HG03342 (cell line): ENCODE data around the gene TAMALIN.

Source experiments
- ATAC-seq: cut with Tn5 transposase; IDR thresholded peaks from one replicate; pipeline ENCODE4 v1.9.1; 2021; ENCODE audit warnings: mild to moderate bottlenecking, moderate library complexity; ENCODE audit not compliant: unreplicated experiment

Gene TAMALIN

DNA sequence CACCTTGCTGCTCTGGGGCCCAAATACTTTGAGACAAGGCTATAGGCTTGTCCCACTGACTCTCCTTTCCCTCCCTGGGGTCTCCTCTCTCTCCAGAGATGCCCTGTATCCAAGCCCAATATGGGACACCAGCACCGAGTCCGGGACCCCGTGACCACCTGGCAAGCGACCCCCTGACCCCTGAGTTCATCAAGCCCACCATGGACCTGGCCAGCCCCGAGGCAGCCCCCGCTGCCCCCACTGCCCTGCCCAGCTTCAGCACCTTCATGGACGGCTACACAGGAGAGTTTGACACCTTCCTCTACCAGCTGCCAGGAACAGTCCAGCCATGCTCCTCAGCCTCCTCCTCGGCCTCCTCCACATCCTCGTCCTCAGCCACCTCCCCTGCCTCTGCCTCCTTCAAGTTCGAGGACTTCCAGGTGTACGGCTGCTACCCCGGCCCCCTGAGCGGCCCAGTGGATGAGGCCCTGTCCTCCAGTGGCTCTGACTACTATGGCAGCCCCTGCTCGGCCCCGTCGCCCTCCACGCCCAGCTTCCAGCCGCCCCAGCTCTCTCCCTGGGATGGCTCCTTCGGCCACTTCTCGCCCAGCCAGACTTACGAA is 47.6 kb downstream of the TAMALIN start:
- ATAC-seq: no peak

DNA sequence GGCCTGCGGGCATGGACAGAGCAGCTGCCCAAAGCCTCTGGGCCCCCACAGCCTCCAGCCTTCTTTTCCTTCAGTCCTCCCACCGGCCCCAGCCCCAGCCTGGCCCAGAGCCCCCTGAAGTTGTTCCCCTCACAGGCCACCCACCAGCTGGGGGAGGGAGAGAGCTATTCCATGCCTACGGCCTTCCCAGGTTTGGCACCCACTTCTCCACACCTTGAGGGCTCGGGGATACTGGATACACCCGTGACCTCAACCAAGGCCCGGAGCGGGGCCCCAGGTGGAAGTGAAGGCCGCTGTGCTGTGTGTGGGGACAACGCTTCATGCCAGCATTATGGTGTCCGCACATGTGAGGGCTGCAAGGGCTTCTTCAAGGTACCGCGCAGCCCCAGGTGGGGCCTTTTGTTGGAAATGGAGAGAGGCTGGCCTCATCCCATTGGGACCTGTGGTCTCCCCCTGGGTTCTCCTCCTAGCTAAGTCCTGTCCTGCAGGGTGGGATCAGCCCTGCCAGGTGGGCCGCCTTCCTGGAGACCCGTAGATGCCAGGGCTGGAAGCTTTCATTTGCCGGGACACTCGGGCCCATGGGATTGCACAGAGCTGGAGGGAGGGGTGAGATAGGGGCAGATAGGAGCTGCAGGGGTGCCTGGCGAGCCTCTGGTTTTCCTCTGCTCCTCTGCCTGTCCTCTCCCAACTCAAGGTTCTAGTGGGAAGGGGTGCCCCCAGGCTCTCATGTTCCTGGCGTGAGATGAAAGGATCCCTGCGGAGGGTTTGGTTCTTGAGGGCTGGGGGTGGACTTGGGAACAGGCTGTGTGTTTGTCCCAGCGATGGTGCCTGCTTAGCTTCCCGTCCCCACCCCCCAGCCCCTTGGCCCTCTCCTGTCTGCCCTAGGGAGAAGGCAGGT is 48.3 kb downstream of the TAMALIN start:
- ATAC-seq: no peak

GRCh38 chr12:52055731-52056711 is 49.3 kb downstream of the TAMALIN start:
- ATAC-seq: no peak

- ATAC-seq: no peak
Measured at GRCh38 chr12:52056801-52057637, 50.3 kb downstream of the TAMALIN start.

DNA sequence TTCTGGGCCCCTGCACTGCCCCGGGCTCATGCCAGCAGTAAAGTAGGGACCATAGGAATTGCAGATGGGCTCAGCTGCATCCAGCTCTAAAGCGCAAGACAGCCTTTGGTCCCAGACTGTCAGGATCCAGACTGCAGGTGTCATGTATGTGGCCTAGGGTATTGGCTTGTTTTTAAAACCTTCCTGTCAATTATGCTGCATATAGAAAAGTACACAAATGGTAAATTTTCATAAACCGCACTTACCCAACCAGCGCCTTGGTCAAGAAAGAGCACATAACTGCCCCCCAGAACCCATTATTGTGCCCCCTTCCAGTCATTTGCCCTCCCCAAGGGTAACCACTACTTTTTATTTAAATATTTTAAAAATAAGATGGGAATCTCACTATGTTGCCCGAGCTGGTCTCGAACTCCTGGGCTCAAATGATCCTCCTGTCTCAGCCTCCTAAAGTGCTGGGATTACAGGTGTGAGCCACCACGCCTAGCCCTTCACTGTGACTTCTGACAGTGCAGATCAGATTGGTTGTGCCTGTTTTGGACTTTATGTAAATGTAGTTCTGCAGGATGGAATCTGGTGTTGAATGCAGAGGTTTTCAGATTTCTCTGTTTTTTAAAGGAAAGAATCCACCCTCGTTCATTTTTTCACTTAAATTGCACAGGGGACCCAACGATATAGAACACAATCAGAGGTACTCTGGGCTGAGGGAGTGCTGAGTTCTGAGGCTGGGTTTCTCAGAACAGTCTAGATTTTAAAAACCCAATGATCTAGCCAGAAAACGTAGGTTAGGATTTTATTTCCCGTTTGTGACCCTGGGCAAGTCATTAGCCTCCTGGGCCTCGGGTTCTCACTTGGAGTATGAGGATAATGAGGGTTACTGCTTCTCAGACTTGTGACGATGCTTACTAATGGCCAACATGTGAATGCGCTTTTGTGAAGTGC is 51.2 kb downstream of the TAMALIN start:
- no peak for ATAC-seq

DNA sequence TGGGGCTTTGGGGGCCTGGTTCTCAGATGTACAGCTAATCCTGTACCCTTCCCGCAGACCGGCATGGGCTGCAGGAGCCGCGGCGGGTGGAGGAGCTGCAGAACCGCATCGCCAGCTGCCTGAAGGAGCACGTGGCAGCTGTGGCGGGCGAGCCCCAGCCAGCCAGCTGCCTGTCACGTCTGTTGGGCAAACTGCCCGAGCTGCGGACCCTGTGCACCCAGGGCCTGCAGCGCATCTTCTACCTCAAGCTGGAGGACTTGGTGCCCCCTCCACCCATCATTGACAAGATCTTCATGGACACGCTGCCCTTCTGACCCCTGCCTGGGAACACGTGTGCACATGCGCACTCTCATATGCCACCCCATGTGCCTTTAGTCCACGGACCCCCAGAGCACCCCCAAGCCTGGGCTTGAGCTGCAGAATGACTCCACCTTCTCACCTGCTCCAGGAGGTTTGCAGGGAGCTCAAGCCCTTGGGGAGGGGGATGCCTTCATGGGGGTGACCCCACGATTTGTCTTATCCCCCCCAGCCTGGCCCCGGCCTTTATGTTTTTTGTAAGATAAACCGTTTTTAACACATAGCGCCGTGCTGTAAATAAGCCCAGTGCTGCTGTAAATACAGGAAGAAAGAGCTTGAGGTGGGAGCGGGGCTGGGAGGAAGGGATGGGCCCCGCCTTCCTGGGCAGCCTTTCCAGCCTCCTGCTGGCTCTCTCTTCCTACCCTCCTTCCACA is 52.0 kb downstream of the TAMALIN start:
- ATAC-seq: no peak

GRCh38 chr12:52059582-52060497 is 53.1 kb downstream of the TAMALIN start:
- ATAC-seq: no peak

DNA sequence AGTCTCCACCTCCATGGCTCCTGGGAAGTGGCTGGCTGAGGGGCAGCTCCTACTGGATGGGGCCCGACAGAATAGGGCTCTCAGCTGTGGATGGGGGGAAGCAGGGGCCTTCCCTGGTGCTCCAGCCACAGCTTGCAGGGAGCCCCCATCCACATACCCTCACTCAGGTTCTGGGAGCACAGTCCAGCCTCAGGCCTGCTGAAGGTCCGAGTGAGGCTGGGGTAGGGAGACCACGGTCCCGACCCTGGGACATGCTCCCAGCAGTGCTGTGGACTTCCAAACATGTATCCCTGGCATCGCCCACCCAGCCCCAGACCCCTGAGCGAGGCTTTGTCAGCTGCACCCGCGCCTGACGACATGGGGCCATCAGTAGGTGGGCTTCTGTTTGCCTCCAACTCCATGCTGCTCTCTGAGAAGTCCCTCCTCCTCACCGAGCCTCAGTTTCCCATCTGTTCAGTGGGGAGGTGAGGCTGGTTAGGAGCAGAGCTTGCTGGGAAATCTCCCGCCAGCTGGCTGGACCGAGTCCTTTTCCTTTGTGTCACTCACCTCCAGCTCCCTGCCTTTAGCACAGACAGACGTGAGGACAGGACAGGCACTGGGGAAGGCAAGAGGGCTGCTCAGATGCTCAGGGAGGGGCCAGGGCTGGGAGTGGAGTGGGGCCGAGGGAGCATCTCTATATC is 53.9 kb downstream of the TAMALIN start:
- ATAC-seq: no peak

- no peak for ATAC-seq
Measured at GRCh38 chr12:52061470-52062166, 54.9 kb downstream of the TAMALIN start.

- ATAC-seq: no peak
Measured at GRCh38 chr12:52062167-52063081, 55.7 kb downstream of the TAMALIN start.

GRCh38 chr12:52063082-52063924 is 56.6 kb downstream of the TAMALIN start:
- ATAC-seq: no peak

- ATAC-seq: no peak
Measured at GRCh38 chr12:52063981-52064649, 57.4 kb downstream of the TAMALIN start.
